WTC11 (cell line): ENCODE data around the gene OAS1.

Source experiments
- NR2C2 ChIP-seq: sonication (generic); formaldehyde crosslinking; IDR thresholded peaks from 2 replicates; pipeline ENCODE4 v1.8.0; 2022; ENCODE audit warnings: mild to moderate bottlenecking, missing genetic modification reagents
- TF ChIP-seq, protein P1 (sequence below): fragments of 200-600 bp; IDR thresholded peaks from 2 replicates; pipeline ENCODE4 v1.8.0; 2022; ENCODE audit warnings: antibody characterized with exemption
- TF ChIP-seq, protein P2 (sequence below): sonication (generic); formaldehyde crosslinking; IDR thresholded peaks from 2 replicates; pipeline ENCODE4 v1.8.0; 2023; ENCODE audit warnings: missing genetic modification reagents

DNA sequence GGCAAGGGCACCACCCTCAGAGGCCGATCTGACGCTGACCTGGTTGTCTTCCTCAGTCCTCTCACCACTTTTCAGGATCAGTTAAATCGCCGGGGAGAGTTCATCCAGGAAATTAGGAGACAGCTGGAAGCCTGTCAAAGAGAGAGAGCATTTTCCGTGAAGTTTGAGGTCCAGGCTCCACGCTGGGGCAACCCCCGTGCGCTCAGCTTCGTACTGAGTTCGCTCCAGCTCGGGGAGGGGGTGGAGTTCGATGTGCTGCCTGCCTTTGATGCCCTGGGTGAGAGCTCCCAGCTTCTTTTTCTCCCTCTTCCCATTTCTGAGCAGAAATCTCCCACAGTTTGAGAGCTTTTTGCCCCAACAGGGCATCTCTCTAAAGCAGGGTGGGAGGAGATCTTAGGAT, 1.8 kb downstream of the OAS1 start:
- TF ChIP-seq, protein P1, sequence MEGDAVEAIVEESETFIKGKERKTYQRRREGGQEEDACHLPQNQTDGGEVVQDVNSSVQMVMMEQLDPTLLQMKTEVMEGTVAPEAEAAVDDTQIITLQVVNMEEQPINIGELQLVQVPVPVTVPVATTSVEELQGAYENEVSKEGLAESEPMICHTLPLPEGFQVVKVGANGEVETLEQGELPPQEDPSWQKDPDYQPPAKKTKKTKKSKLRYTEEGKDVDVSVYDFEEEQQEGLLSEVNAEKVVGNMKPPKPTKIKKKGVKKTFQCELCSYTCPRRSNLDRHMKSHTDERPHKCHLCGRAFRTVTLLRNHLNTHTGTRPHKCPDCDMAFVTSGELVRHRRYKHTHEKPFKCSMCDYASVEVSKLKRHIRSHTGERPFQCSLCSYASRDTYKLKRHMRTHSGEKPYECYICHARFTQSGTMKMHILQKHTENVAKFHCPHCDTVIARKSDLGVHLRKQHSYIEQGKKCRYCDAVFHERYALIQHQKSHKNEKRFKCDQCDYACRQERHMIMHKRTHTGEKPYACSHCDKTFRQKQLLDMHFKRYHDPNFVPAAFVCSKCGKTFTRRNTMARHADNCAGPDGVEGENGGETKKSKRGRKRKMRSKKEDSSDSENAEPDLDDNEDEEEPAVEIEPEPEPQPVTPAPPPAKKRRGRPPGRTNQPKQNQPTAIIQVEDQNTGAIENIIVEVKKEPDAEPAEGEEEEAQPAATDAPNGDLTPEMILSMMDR = no peak
- no peak for TF ChIP-seq NR2C2 (CRISPR knock-in tag)
- TF ChIP-seq, protein P2, sequence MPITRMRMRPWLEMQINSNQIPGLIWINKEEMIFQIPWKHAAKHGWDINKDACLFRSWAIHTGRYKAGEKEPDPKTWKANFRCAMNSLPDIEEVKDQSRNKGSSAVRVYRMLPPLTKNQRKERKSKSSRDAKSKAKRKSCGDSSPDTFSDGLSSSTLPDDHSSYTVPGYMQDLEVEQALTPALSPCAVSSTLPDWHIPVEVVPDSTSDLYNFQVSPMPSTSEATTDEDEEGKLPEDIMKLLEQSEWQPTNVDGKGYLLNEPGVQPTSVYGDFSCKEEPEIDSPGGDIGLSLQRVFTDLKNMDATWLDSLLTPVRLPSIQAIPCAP (CRISPR knock-in tag) = no peak
